ENCODE measurements around the gene KCNMA1.

The KCNMA1 gene

GRCh38 chr10:77383861-77384553 is 253.6 kb downstream of the KCNMA1 start:
- DNase-seq, result peak; percentile 73

GRCh38 chr10:77381750-77382149 is 255.9 kb downstream of the KCNMA1 start:
- DNase-seq, result no peak

DNA sequence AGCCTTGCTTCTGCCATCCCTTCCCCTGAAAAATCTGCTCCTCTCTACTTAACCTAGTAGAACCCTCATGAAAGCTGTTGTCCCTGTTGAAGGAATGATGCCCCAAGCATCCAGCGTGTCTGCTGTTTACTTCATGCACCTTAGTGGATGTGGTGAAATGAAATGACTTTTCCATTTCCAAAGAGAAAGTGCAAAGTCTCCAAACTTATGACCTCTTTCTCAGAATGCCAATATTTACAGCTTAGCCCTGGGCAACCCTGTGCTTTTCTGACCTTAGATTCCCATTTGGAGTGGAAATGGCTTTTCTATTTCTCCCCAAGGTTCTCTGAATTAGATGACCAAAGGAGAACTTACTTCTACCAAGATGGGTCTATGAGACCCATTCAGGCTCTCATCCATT is 256.9 kb downstream of the KCNMA1 start:
- no peak for DNase-seq

GRCh38 chr10:77380191-77380590 is 257.4 kb downstream of the KCNMA1 start:
- no peak for DNase-seq

GRCh38 chr10:77378366-77379349 is 258.9 kb downstream of the KCNMA1 start:
- no peak for DNase-seq

- no peak for DNase-seq
Observed at GRCh38 chr10:77377678-77378352, 259.8 kb downstream of the KCNMA1 start.

DNA sequence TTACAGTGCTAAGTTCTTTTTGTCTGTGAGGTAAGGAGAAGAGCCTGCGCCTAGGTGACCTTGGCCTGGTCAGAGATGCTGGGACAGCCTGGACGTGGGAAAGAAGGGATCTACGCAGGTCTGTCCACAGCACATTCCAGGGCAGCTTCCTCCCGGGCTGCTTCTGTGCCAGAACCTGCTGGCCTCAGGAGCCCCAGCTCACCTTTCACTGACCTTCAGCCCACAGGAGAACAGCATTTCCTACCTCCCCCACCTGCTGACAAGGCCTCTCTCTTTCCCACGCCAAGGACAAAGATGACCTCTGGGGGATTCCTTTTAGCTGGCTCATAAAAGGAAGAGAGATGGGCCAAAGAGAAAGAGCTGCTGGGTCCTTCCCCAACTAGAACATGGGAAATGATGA is 260.6 kb downstream of the KCNMA1 start:
- no peak for DNase-seq

- no peak for DNase-seq
Observed at GRCh38 chr10:77374189-77374656, 263.4 kb downstream of the KCNMA1 start.

DNA sequence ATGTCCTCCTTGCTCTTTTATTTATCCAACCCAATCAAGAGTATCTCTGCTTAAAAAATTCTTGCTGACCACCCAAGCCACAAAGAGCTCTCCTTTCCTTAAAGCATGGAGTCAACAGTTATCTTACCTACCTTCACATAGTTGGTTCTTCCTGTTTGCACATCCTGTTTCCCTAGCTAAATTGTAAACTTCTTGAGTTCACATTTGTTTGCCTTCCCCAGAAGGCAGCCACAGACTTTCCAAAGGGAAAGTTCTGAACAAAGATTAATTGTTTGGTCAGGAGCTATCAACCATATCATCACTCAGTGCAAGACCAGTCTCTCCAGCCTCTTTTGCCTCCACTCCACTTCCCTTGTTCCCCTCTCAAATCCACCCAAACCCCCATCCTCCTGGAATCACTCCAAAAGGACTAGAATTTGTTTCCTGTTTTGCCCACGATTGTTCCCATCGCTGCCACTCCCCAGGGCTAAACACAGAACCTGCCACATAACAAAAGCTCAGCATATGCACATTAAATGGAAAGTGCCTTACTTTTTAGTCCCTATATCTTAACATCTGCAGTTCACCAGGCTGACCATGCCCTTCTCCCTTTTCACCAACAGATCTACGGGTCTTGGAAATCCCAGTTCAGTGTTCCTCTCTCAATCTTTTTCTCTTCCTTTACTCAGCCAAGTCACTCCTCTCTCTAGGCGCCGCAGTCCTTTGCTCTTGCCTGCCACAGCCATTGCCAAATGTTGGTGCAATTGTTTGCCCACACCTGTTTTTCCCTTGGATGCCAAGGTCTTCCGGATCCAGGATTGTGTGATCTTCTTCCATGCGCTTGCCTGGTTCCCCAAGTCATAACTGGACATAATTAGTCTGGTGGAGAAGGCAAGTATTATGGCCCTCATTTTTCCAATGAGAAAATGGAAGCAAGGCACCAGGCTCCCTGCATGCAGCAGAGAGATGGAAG is 265.5 kb downstream of the KCNMA1 start:
- no peak for DNase-seq

GRCh38 chr10:77371421-77371820 is 266.2 kb downstream of the KCNMA1 start:
- DNase-seq, result no peak

DNA sequence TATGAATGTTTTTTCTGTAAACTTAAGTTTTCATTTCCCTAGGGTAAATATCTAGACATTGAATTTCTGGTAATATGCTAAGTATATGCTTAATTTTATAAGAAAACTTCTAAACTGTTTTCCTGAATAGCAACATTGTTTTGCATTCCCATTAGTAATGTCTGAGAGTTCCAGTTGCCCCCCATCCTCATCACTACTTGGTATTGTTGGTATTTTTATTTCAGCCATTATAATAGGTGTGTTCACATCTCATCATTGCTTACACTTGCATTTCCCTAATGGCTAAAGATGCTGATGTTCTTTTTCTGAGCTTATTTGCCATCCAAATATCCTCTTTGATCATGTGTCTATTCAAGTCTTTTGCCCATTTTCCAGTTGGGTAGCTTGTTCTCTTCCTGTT is 269.6 kb downstream of the KCNMA1 start:
- no peak for DNase-seq

GRCh38 chr10:77363210-77363609 is 274.4 kb downstream of the KCNMA1 start:
- DNase-seq, result no peak

DNA sequence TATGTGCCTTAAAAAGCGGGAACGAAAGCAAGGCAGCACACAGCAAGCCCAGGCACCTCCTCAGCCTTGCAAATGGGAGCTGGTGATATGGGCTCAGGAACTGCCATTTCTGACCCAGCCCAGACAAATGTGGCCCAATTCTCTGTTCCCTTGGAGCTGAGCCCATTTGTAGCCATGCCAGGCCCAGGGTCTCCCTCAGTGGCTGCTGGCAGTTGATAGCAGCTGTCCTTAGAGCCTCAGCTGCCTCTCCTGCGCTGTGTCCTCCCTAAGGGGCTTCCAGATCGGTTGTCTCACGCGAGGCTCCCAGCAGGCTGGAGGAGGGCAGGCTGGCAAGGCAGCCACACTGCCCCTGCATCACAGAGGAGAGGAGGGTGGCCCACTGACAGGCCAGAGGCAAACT is 275.8 kb downstream of the KCNMA1 start:
- DNase-seq, result peak; percentile 31

DNA sequence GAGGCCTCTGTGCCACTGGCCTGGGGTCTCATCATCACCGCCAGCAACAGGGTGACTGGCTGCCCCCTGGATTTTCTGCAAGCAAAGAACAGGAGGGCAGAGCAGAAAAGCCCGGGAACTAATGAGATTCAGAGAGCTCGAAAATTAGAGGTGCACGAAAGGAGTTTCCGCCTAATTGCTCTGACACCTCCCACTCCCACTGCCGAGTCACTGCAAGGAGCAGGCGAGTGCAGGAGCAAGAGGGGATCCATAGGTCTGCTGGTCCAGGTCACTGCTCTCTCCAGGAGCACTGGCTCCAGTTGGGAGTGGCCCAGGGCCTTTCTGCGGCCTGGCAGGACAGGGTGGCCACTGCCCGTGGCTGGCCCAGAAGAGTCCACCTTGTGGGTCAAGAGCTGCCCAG is 276.2 kb downstream of the KCNMA1 start:
- DNase-seq, result no peak

- DNase-seq, result no peak
Observed at GRCh38 chr10:77360835-77361234, 276.8 kb downstream of the KCNMA1 start.

GRCh38 chr10:77359950-77360520 is 277.6 kb downstream of the KCNMA1 start:
- peak; percentile 22 for DNase-seq

GRCh38 chr10:77359287-77359691 is 278.3 kb downstream of the KCNMA1 start:
- DNase-seq, result no peak

DNA sequence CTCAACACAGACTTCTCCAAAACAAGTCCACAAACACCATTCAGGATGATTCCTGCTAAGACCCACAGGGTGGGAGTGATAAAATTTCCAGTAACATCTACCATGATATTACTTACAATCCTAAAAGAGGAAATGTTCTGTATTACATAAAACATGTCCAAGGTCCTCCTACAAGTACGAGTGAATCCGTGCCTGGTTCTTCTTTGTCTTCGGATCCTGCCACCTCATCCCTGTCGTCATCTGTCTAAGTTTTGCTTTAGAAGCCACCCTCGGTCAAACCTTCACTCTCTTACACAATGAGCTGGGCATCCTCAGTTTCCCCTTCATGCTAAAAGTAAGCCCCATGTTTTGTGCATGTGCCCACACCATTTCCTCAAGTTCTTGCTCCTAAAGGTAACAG is 279.0 kb downstream of the KCNMA1 start:
- DNase-seq, result no peak

DNA sequence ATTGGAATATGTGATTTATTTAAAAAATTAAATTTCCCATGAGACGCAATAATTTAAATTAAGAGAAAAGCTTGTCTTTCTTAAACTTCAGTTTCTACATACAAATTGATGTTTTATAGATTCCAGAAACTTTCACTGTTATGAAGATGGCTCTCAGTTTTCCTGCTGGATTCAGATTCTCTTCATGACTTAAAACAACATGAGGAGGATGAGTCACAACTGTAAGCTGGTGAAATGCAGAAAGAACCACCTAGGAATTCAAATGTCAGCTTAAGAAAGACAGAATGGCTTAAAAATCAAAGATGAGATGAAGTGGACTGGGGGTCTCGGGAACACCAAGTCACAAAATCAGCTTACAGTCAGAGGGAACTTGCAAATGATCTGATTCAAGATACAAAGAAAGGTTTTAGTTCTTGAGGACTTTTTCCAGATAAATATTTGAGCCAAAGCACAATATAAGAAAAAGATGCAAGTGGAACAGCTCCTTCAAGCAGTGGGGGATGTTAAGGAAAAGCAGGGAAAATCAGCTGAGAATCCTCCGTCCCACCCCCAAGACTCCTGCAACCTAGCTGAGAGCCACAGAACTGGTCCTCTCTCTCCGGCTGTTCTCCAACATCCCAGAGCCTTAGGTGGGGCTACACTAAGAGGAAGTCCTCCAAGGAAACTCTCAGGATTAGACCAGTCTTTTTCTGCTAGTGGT is 279.8 kb downstream of the KCNMA1 start:
- no peak for DNase-seq

GRCh38 chr10:77357185-77357584 is 280.4 kb downstream of the KCNMA1 start:
- DNase-seq, result no peak

- DNase-seq, result no peak
Observed at GRCh38 chr10:77355844-77356243, 281.8 kb downstream of the KCNMA1 start.
